Stimulated activated naive CD8-positive, alpha-beta T cell treated with anti-CD3 and anti-CD28 coated beads, Interleukin-15, Interleukin-2, amounts not matched to agents 100 ng/mL and 50 ng/mL, for 24 hours (primary cell): ENCODE measurements around the gene AZI2.

Experiments used
- H3K27ac Mint-ChIP-seq: one replicate; pipeline ENCODE4 v1.8.0; 2021; ENCODE audit warnings: mild to moderate bottlenecking, mixed read lengths
- H3K27me3 Mint-ChIP-seq: one replicate; pipeline ENCODE4 v1.8.0; 2021; ENCODE audit warnings: mixed read lengths
- H3K36me3 Mint-ChIP-seq: one replicate; pipeline ENCODE4 v1.8.0; 2021; ENCODE audit warnings: low read depth, mixed read lengths
- H3K4me1 Mint-ChIP-seq: one replicate; pipeline ENCODE4 v1.8.0; 2021; ENCODE audit warnings: low read depth, mixed read lengths
- H3K4me3 Mint-ChIP-seq: one replicate; pipeline ENCODE4 v1.8.0; 2021; ENCODE audit warnings: mild to moderate bottlenecking, mixed read lengths
- H3K9me3 Mint-ChIP-seq: one replicate; pipeline ENCODE4 v1.8.0; 2021; ENCODE audit warnings: mixed read lengths

Gene AZI2

GRCh38 chr3:28348629-28349468, at the start of gene AZI2, which contains the start of gene ZCWPW2:
Gene AZI2 (minus strand): TSS chr3:28348824. CDS start chr3:28340617, 8,207 bp downstream.
Gene ZCWPW2 (plus strand): TSS chr3:28348721. CDS start chr3:28413069, 64,348 bp downstream.
- peak within 1 kb of the TSS; percentile 94 for H3K4me3 Mint-ChIP-seq
- peaks cover 54% of the 10 kb centered on the region for H3K4me1 Mint-ChIP-seq
- peaks cover 20% of the 10 kb centered on the region for H3K36me3 Mint-ChIP-seq
- no peaks in the 10 kb centered on the region for H3K27me3 Mint-ChIP-seq
- peaks cover 8% of the 10 kb centered on the region for H3K9me3 Mint-ChIP-seq
- peak within 1 kb of the TSS; percentile 95 for H3K27ac Mint-ChIP-seq

GRCh38 chr3:28388978-28389377, 40.4 kb upstream of the AZI2 start:
- Mint-ChIP-seq H3K4me3 (no peak overlapping the region), H3K27me3 (no peaks in the 10 kb centered on the region)

GRCh38 chr3:28386049-28386448, 37.4 kb upstream of the AZI2 start:
- Mint-ChIP-seq H3K27me3 (no peaks in the 10 kb centered on the region), H3K27ac (no peak overlapping the region), H3K36me3 (no peaks in the 10 kb centered on the region), H3K4me3 (no peak overlapping the region), H3K4me1 (no peaks in the 10 kb centered on the region), H3K9me3 (peaks cover 4% of the 10 kb centered on the region)

More at GRCh38 chr3:28388978-28389377, 40.4 kb upstream of the AZI2 start:
- no peaks in the 10 kb centered on the region for H3K36me3 Mint-ChIP-seq
- H3K27ac Mint-ChIP-seq: no peak overlapping the region
- no peaks in the 10 kb centered on the region for H3K4me1 Mint-ChIP-seq
- H3K9me3 Mint-ChIP-seq: peaks cover 31% of the 10 kb centered on the region

GRCh38 chr3:28376424-28376823, 27.8 kb upstream of the AZI2 start:
- peaks cover 8% of the 10 kb centered on the region for H3K36me3 Mint-ChIP-seq
- peaks cover 18% of the 10 kb centered on the region for H3K9me3 Mint-ChIP-seq
- no peak overlapping the region for H3K27ac Mint-ChIP-seq
- H3K4me1 Mint-ChIP-seq: no peaks in the 10 kb centered on the region
- no peak overlapping the region for H3K4me3 Mint-ChIP-seq
- H3K27me3 Mint-ChIP-seq: peaks cover 5% of the 10 kb centered on the region

GRCh38 chr3:28349469-28350000, 911 bp upstream of the AZI2 start:
- no peaks in the 10 kb centered on the region for H3K27me3 Mint-ChIP-seq
- H3K36me3 Mint-ChIP-seq: peaks cover 24% of the 10 kb centered on the region
- H3K4me3 Mint-ChIP-seq: peak overlapping the region; percentile 94
- H3K9me3 Mint-ChIP-seq: peaks cover 10% of the 10 kb centered on the region
- peak overlapping the region; percentile 95 for H3K27ac Mint-ChIP-seq
- peaks cover 54% of the 10 kb centered on the region for H3K4me1 Mint-ChIP-seq

GRCh38 chr3:28348265-28348628, 377 bp downstream of the AZI2 start:
- Mint-ChIP-seq H3K36me3 (peaks cover 15% of the 10 kb centered on the region), H3K4me1 (peaks cover 55% of the 10 kb centered on the region), H3K27me3 (no peaks in the 10 kb centered on the region), H3K27ac (peak overlapping the region; percentile 95), H3K4me3 (peak overlapping the region; percentile 94), H3K9me3 (peaks cover 5% of the 10 kb centered on the region)

- Mint-ChIP-seq H3K4me1 (peaks cover 60% of the 10 kb centered on the region), H3K36me3 (peaks cover 11% of the 10 kb centered on the region), H3K9me3 (peaks cover 5% of the 10 kb centered on the region), H3K27me3 (no peaks in the 10 kb centered on the region), H3K27ac (peak overlapping the region; percentile 95), H3K4me3 (peak overlapping the region; percentile 94)
These were observed 1.0 kb downstream of the AZI2 start for GRCh38 chr3:28347374-28348264.

- Mint-ChIP-seq H3K4me1 (peaks cover 59% of the 10 kb centered on the region), H3K27me3 (no peaks in the 10 kb centered on the region), H3K27ac (no peak overlapping the region), H3K4me3 (no peak overlapping the region), H3K9me3 (no peaks in the 10 kb centered on the region), H3K36me3 (no peaks in the 10 kb centered on the region)
These were observed 2.9 kb downstream of the AZI2 start for GRCh38 chr3:28345690-28346089.

- Mint-ChIP-seq H3K4me3 (no peak overlapping the region), H3K27me3 (no peaks in the 10 kb centered on the region), H3K36me3 (peaks cover 10% of the 10 kb centered on the region), H3K9me3 (no peaks in the 10 kb centered on the region), H3K27ac (no peak overlapping the region), H3K4me1 (peaks cover 45% of the 10 kb centered on the region)
These were observed 5.5 kb downstream of the AZI2 start for GRCh38 chr3:28343144-28343543.

- Mint-ChIP-seq H3K27ac (no peak overlapping the region), H3K4me1 (peaks cover 9% of the 10 kb centered on the region), H3K9me3 (no peaks in the 10 kb centered on the region), H3K27me3 (no peaks in the 10 kb centered on the region), H3K36me3 (peaks cover 28% of the 10 kb centered on the region), H3K4me3 (no peak overlapping the region)
These were observed 11.4 kb downstream of the AZI2 start for GRCh38 chr3:28337230-28337629.

- Mint-ChIP-seq H3K4me1 (peaks cover 7% of the 10 kb centered on the region), H3K9me3 (no peaks in the 10 kb centered on the region), H3K36me3 (peaks cover 38% of the 10 kb centered on the region), H3K27ac (no peak overlapping the region), H3K27me3 (no peaks in the 10 kb centered on the region), H3K4me3 (no peak overlapping the region)
These were observed 13.4 kb downstream of the AZI2 start for GRCh38 chr3:28335246-28335645.

GRCh38 chr3:28334552-28334951, 14.1 kb downstream of the AZI2 start:
- H3K27me3 Mint-ChIP-seq: no peaks in the 10 kb centered on the region
- H3K4me3 Mint-ChIP-seq: no peak overlapping the region
- no peak overlapping the region for H3K27ac Mint-ChIP-seq
- peaks cover 31% of the 10 kb centered on the region for H3K36me3 Mint-ChIP-seq
- H3K9me3 Mint-ChIP-seq: no peaks in the 10 kb centered on the region
- peaks cover 7% of the 10 kb centered on the region for H3K4me1 Mint-ChIP-seq

GRCh38 chr3:28328188-28329151, 20.2 kb downstream of the AZI2 start:
- no peak overlapping the region for H3K4me3 Mint-ChIP-seq
- H3K36me3 Mint-ChIP-seq: peaks cover 37% of the 10 kb centered on the region
- H3K27ac Mint-ChIP-seq: no peak overlapping the region
- H3K4me1 Mint-ChIP-seq: peaks cover 35% of the 10 kb centered on the region
- no peaks in the 10 kb centered on the region for H3K9me3 Mint-ChIP-seq
- H3K27me3 Mint-ChIP-seq: no peaks in the 10 kb centered on the region

GRCh38 chr3:28326458-28326926, 22.1 kb downstream of the AZI2 start:
- no peaks in the 10 kb centered on the region for H3K9me3 Mint-ChIP-seq
- peak overlapping the region; percentile 26 for H3K4me3 Mint-ChIP-seq
- H3K4me1 Mint-ChIP-seq: peaks cover 42% of the 10 kb centered on the region
- H3K36me3 Mint-ChIP-seq: peaks cover 37% of the 10 kb centered on the region
- H3K27me3 Mint-ChIP-seq: no peaks in the 10 kb centered on the region
- H3K27ac Mint-ChIP-seq: peak overlapping the region; percentile 36
